Measurements from ENCODE around the gene APRT. TPM values are rescaled to one million over a fixed set of nuclear protein-coding genes. Genes with fewer than 3 reads are reported as not detected.
A peak's percentile ranks its signal among the peaks of the same experiment; 100 is the strongest.

APRT gene, protein sequence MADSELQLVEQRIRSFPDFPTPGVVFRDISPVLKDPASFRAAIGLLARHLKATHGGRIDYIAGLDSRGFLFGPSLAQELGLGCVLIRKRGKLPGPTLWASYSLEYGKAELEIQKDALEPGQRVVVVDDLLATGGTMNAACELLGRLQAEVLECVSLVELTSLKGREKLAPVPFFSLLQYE
- 100 to 1,000 TPM in 1 of 4 donors, 10 to 100 TPM in 3; 80.7 to 126 (median 87.1) TPM for polyA plus RNA-seq (ENCODE audit: insufficient read length in 4 of 4)

DNA sequence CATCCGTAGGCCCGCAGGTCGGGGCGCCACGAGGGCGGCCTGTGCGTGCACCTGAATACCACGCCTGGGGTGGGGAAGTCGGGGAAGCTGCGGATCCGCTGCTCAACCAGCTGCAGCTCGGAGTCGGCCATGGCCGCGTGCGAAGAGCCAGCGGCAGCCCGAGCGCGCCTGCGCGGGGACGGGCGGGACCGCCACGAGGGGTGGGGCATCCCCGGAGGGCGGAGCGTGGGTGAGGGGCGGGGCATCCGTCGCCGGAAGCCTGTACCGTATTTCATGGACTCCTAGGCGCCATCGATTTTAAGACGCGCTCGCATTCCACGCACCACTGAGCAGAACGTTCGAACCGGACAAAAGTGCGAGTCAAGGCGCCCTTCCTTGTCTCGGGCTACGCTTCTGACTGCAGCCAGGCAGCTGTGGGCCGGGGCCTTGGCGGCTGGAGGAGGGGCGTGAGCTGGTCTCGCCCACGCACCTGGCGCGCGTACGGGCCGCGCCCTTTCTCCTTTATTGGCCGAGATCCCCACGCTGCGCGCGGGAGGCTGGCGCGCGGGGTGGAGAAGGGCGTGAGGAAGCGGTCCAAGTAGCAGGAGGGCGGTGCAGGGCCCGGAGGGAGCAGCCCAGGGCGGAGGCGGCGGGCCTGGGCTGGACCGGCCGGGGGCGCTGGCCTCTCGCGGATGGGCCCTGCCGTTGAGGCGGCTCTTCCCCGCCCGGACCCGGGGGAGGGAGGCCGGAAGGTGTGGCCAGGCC is at the start of gene APRT:
APRT (minus strand) TSS at position 160 of the 744 bp plus-strand sequence; CDS start at position 131, 29 bp downstream.
- peak; percentile 80 to 91 (median 82) for DNase-seq (ENCODE audit: low read depth in 4 of 4, low spot score in 3 of 4)

DNA sequence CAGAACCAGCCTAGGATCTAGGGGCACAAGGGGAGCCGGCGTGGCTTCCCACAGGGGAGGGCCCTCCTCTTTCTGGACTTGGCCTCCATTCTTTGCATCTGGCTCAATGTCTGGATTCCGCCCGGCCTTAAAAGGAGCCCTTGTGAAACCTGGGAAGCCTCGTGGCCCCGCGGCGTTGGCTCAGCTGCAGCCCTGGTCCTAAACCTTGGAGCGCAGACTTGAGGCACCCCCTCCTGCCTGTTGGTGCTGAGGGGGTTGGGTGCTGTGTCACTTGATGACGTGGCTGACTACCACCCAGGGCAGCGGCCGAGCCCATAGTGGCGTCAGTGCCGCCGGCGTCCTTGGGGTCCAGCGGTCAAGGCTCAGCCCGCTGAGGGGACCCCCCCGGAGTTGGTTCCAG is 49.6 kb upstream of the APRT start:
- DNase-seq (ENCODE audit: low read depth in 4 of 4, low spot score in 3 of 4) = no peak

DNA sequence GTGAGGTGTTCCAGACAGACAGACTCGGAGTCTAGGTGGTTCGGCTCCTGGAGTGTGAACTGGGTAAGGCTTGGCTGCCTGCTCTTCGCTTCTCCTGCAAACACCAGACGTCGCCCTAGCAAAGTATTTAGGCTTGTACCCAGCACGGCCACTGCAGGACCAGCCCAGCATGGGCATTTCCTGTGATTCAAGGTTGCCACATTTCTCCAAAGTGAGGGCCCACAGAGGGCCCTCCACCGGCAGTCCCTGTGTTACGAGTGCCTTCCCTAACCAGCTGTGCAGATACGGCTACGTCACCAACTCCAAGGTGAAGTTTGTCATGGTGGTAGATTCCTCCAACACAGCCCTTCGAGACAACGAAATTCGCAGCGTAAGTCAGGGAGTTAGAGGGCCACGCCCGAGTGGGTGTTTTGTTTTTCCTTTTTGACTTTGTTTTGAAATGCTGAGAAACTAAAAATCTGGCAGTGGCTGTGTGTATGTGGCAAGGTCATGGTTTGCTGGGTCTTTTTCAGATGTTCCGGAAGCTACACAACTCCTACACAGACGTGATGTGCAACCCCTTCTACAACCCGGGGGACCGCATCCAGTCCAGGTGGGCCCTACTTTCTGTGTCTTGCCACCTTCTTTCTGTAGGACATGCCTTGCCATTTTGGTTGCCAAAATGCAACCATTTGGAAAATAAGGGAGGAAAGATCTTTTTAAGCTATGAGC is 47.8 kb upstream of the APRT start:
- no peak for DNase-seq (ENCODE audit: low read depth in 4 of 4, low spot score in 3 of 4)

DNA sequence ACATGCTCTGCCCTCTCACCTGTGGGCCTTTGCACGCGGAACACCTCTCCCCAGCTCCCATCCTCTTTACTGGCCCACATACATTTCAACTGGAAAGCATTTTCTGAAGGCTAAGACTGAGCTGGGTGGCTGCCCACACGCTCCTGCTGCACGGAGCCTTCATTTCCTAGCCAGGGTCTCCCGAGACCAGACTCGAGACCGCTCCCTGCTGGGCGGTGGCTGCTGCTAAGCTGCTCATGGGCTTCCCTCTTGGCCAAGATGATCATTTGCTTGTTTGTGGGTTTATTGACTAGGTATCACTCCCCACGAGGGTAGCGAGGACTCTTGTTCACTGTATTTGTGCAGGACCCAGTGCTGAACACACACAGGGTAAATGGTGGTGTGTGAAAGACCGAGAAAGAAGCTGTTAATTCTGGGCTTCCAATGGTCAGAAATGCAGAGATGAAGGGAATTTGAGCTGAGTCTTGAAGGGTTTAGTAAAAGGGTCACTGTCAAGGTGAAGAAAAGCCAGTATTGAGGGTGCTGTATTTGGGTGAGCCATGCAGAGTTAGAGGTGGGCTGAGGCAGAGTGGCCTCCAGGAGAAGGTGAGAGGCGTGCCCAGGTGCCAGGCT is 46.1 kb upstream of the APRT start:
- peak in 3 of 4 donors; percentile 35 to 52 (median 44) for DNase-seq (ENCODE audit: low read depth in 4 of 4, low spot score in 3 of 4)

- peak; percentile 89 to 95 (median 92) for DNase-seq (ENCODE audit: low read depth in 4 of 4, low spot score in 3 of 4)
Observed at GRCh38 chr16:88856828-88857727, 45.4 kb upstream of the APRT start, which contains the start of the genes GALNS and TRAPPC2L. TSS of gene GALNS (minus strand) at chr16:88856947. CDS start at chr16:88856877, 70 bp downstream. TSS of gene TRAPPC2L (plus strand) at chr16:88857127. CDS start at chr16:88857151, 24 bp downstream.

DNA sequence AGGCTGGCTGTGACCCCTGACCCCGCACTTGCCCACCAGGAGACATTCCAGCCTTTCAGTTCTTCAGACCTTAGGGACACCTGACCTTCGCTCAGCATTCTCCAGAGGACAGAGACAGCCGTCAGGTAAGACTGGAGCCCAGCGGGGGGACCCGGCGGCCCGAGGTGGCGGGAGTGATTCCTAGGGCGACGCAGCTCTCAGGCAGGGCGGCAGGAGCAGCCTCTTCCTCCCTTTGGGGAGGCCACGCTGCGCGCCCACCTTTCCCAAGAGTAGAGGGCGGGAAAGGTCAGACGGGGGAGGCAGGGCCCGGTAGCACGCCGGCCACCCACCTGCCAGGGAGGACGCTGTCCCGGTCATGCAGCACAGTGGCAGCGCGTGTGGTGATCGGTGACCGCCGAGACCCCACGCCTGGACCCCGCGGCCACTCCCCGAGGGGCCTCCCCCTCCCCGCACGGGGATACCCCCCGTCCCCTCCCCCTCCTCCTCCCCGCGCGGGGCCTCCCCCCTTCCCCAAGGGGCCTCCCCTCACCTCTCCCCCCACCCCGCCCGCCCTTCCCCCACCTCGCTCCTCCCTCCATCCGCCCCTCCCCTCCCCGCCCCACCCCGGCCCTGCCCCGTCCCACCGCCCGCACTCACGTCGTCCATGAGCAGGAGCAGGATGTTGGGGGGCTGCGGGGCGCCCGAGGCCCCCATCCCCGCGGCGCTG is 44.5 kb upstream of the APRT start:
- no peak for DNase-seq (ENCODE audit: low read depth in 4 of 4, low spot score in 3 of 4)

- no peak for DNase-seq (ENCODE audit: low read depth in 4 of 4, low spot score in 3 of 4)
Observed at GRCh38 chr16:88855736-88856121, 44.0 kb upstream of the APRT start.

DNA sequence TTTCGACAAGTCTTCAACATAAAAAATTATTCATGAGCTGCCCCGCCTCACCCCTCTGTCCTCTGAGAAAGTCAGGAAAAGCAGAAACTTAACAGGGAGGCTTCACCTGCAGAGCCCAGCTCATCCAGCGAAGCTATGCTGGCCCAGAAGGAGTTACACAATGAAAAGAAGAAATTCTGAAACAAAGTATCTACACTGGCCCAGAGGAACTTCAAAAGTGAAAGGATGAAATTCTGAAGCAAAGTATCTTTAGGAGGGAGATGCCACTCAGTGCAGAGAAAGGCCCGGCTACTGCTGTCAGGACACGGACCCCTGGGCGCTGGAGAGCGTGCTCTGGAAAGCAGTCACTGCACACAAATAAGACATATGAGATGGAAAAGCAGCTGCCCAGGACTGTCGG is 43.4 kb upstream of the APRT start:
- no peak for DNase-seq (ENCODE audit: low read depth in 4 of 4, low spot score in 3 of 4)

DNA sequence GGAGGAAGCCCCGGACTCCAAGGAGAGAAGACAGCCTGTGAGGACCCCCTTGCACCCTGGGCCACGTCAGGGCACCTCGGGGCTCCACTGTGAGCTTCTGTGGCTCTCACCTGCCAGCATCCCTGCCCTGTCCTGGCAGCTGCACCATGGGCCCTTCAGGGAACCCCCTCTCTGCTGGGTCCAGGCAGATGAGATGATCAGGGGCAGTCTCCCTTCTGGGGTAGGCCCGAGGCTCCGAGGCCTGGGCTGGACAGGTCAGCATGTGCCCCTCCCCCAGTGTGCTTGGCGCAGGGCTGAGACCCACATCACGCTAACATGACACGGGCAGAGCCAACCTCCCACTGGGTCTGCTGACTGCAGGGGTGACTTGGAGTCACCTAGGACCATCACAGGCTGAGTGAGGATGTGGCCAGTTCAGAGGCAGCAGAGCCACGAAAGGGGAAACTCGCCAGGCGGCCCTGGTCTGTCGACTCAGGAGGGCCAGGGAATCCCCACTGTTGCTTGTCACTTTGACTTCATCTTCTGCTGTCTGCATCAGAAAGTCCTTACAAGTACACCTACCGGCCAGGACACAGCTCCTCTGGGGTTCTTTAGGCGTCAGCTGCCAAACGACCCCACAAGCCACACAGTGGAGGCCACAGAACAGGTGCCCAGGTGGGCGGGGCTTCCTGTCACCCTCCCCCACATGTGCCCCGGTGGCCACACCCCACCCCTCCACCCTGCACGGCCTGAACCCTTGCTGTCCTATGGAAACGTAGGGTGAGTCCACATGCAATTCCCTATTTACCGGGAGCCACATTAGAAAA is 42.8 kb upstream of the APRT start:
- no peak for DNase-seq (ENCODE audit: low read depth in 4 of 4, low spot score in 3 of 4)

DNA sequence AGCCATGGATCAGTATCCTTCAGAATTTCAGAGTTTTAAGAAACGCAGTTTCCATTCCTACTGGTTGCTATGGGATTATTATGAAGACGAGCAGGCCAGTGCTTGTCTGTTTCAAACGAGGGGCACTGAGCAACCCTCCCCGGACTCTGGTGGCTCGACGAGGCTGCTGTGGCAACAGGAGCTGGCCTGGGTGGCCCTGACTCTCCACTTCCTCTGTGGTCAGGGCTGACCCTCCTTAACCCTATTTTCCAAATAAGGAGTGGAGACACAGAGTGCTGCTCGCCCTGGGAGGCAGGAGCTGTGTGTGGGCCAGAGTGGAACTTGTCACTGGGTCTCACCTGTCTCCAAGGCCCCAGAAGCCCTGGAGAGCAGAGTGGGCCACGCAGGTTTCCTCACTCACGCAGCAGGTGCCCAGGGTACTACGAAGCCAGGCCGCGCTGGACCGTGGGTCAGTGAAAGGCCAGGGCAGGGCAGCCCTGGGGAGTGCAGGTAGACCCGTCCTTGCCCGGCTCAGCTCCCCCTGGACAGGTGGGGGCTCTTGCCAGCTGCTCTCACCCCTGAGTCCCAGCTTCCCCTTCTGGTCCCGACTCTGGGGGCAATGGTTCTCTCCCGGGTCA is 41.7 kb upstream of the APRT start:
- DNase-seq (ENCODE audit: low read depth in 4 of 4, low spot score in 3 of 4) = no peak

DNA sequence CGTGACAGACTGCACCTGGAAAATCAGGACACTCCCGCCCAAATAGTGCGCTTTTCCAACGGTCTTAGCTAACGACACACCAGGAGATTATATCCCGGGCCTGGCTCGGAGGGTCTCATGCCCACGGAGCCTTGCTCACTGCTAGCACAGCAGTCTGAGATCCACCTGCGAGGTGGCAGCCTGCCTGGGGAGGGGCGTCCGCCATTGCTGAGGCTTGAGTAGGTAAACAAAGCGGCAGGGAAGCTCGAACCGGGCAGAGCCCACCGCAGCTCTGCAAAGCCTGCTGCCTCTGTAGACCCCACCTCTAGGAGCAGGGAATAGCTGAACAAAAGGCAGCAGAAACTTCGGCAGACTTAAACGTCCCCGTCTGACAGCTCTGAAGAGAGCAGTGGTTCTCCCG is 39.9 kb upstream of the APRT start:
- no peak for DNase-seq (ENCODE audit: low read depth in 4 of 4, low spot score in 3 of 4)

DNA sequence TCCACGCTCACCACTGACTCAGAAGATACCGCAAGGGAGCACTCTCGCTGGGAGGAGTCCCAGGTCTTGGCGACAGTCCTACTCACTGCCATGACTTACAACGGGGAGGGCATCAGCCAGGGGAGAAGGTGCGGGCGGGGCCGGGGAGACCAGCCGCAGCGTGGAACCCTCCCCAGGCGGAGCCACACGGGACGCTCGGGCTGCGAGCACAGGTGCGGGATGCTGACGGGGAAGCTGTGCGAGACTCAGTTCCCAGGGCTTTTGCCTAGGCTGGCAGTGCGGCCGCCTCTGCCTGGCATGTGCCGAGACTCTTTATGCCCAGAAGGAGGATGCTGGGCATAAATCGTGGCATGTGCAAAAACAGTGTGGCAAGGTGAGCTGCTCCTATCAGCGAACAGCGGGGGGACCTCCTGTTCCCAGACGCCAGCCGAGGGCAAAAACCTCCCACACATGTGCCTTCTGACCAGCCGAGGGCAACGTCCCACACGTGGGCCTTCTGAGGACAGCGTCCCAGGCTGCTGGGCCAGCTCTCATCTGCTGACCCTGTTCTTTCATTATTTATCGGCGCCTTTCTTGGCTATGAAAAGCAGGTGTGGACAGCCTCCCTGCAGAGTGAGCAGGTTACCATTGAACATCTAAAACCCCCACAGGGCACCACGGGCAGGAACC is 38.9 kb upstream of the APRT start:
- DNase-seq (ENCODE audit: low read depth in 4 of 4, low spot score in 3 of 4) = no peak

- DNase-seq (ENCODE audit: low read depth in 4 of 4, low spot score in 3 of 4) = no peak
Observed at GRCh38 chr16:88848557-88848956, 36.8 kb upstream of the APRT start.

DNA sequence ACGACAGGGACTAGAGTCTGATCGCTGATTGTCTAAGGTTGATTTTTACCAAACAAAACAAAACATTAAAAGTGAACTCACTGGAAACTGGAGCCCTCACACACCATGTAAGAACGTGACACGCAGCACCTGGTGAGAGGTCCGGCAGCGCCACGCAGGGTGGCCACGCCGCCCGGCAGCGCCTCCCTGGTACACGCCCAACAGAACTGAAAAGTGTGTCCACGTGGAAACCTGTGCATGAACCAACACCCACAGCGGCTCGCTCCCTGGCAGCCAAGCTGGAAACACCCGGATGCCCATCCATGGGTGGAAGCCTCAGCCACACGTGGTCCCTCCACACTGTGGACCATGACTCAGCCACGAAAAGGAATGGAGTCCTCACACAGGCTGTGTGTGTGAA is 35.9 kb upstream of the APRT start:
- DNase-seq (ENCODE audit: low read depth in 4 of 4, low spot score in 3 of 4) = no peak

GRCh38 chr16:88846088-88846487 is 34.4 kb upstream of the APRT start:
- DNase-seq (ENCODE audit: low read depth in 4 of 4, low spot score in 3 of 4) = no peak

DNA sequence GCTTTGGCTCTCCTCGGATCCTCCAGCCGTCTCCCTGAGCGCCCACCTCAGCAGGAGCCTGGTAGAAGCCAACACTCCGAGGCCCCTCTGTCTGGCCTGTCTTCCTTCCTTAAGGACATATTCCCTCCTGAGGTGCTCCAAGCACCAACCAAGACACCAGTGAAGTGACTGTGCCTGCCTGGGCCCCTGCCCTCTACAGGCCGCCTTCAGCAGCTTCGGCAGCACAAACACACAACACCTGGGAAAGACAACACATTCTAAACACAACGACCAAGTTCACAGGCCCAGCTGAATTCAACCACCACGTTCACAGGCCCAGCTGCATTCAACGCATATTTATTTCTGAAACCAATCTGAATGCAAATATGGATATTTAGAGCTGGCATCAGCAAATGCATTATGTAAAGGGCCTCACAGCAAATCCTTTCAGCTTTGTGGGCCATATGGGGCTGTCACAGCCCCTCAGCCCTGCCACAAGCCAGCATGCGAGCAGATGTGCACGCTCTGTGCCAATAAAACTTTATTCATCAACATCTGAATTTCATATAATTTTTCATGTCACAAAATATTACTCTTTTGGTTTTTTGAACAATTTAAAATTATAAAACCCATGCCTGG is 32.8 kb upstream of the APRT start:
- DNase-seq (ENCODE audit: low read depth in 4 of 4, low spot score in 3 of 4) = no peak

- DNase-seq (ENCODE audit: low read depth in 4 of 4, low spot score in 3 of 4) = no peak
Observed at GRCh38 chr16:88843256-88843655, 31.5 kb upstream of the APRT start.
